Epithelial cell of esophagus (primary cell): ENCODE results near the gene JUP.

Experiments
- DNase-seq: peaks from one replicate; pipeline ENCODE4 v3.0.0; 2010; ENCODE audit warnings: low read depth
- H3K4me3 ChIP-seq: 2 replicates; pipeline ENCODE4 v1.5.1; 2011; ENCODE audit warnings: mild to moderate bottlenecking, low read length, control low read depth
- TF ChIP-seq, protein P1 (sequence below): IDR thresholded peaks from 2 replicates; pipeline ENCODE4 v1.5.1; 2011; ENCODE audit warnings: low read depth, mild to moderate bottlenecking, low read length, control low read depth, inconsistent platforms; ENCODE audit not compliant: insufficient read depth; ENCODE audit errors: missing control alignments

The JUP gene

DNA sequence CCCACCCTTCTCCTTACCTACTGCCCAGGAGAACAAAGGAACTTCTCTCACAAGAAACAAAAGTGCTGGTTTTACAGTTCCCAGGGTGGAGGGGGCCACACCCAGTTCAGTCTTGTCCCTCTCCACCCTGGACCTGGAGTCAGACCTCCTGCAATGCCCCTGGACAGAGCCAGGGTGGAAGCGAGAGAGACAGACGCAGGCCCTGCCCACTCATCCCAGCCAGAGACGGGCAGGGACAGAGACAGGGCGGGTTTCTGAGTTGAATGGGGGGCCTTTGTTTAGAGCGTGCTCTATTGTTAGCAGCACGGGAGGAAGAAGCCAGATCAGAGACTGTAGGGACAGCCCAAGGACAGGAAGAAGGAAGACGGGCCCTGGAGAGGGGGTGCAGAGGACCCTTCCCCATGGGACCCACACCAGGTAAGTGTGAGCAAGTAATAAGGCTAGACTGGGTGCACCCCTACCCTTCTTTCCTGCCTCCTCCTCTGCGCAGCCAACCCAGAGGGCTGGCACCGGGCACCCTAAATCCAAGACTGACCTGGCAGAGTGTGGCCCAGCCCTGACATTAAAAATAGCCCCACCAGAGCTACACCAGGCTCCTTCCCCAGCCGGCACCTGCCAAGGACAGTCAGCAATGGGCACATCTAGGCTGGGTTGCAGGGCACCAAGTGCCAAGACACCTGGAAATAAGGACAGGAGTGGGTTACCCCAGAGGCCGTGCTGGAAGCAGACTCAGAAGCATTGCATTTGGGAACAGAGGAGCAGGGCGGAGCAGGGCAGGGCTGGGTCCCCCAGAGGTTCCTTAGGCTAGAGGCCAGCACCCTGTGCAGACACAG is 10.9 kb downstream of the JUP start:
- H3K4me3 ChIP-seq, result no peak overlapping the region
- peak; percentile 54 for DNase-seq
- TF ChIP-seq, protein P1, sequence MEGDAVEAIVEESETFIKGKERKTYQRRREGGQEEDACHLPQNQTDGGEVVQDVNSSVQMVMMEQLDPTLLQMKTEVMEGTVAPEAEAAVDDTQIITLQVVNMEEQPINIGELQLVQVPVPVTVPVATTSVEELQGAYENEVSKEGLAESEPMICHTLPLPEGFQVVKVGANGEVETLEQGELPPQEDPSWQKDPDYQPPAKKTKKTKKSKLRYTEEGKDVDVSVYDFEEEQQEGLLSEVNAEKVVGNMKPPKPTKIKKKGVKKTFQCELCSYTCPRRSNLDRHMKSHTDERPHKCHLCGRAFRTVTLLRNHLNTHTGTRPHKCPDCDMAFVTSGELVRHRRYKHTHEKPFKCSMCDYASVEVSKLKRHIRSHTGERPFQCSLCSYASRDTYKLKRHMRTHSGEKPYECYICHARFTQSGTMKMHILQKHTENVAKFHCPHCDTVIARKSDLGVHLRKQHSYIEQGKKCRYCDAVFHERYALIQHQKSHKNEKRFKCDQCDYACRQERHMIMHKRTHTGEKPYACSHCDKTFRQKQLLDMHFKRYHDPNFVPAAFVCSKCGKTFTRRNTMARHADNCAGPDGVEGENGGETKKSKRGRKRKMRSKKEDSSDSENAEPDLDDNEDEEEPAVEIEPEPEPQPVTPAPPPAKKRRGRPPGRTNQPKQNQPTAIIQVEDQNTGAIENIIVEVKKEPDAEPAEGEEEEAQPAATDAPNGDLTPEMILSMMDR, result no peak

DNA sequence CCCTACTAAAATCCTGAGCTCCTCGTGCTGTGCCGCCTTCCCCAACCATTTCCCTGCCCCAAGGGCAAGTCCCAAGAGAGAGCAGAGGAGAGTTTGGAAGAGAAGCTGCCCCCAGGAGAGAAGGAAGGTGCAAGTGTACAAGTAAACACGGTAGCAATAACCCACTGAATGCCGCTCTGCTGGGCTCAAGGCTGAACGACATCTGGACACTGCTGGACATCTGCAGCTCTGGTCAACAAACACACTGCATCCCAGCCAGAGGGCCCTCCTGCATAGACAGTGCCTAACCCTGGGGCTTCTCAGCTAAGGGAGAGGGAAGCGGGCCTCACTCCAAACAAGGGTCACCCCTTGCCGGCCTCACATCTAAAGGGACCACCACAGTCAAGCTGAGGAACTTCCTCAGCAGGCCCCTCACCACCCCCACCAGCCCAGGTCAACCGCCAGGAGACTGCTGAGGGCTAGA is 12.7 kb downstream of the JUP start:
- peak overlapping the region; percentile 9 for H3K4me3 ChIP-seq
- TF ChIP-seq, protein P1, result no peak
- DNase-seq, result peak; percentile 77

DNA sequence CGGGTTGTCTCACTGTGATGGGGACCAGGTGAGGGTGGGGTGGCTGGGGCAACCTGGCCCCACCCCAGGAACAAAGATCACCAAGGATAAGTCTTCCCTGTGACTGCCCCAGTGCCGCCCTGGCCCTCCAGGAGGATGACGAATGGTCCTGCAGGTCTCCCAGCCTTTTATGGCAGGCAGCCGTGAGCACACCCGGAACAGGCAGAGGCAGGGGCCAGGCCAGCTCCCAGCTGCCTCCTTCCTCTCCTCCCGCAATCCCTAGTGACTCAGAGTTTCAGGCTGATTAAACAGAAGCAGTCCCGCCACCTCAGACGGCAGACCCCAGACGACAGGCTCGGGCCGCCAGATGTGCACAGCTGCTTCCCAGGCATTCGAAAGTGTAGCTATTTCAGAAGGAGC is 13.3 kb downstream of the JUP start:
- DNase-seq, result peak; percentile 99
- TF ChIP-seq, protein P1, result no peak
- H3K4me3 ChIP-seq, result peak overlapping the region; percentile 20

DNA sequence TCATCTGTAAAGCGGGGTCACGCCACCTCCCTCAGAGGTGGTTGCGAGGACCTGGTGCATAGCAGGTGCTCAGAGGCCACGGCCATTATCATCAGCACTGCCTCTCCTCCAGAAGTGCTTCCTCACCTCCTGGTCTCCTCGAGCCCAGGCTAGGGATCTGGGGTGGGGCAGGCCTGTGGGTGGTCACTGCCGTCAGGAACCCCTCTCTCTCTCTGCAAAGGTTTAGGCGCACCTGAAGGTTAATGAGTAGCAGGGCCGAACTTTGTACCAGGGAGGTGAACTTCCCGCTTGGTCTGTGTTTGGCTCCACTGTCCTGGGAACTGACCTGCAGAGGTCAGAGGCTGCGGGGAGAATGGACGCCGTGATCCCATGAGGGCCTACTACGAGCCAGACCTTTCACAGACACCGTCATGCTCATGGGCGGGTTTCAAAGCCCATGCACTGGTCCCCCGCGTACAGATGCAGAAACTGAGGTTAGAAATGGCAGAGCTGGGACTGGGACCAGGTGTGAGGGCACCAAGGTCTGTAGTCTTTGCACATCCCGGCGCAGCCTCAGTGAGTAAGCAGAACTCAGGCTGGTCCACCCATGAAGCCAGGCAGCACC is 13.8 kb downstream of the JUP start:
- DNase-seq, result no peak
- TF ChIP-seq, protein P1, result no peak
- peak overlapping the region; percentile 20 for H3K4me3 ChIP-seq

DNA sequence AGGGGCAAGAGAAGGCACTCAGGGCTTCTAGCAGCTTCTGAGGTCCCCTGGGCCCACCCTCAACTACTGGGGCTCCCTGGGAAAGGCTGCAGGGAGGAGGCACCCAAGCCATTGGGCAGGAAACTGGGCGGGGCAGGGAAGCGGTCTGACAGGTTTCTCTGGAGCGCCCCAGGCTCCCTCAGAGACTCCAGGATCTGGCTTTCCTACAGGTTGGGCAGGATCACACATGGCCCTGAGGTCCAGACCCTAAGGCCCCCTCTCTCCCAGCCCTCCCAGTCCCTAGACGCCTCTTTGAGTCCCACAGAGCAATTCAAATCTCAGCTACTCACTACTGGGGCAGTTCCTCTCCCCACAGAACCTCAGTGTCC is 14.3 kb downstream of the JUP start:
- peak overlapping the region; percentile 20 for H3K4me3 ChIP-seq
- DNase-seq, result peak; percentile 91
- TF ChIP-seq, protein P1, result no peak

DNA sequence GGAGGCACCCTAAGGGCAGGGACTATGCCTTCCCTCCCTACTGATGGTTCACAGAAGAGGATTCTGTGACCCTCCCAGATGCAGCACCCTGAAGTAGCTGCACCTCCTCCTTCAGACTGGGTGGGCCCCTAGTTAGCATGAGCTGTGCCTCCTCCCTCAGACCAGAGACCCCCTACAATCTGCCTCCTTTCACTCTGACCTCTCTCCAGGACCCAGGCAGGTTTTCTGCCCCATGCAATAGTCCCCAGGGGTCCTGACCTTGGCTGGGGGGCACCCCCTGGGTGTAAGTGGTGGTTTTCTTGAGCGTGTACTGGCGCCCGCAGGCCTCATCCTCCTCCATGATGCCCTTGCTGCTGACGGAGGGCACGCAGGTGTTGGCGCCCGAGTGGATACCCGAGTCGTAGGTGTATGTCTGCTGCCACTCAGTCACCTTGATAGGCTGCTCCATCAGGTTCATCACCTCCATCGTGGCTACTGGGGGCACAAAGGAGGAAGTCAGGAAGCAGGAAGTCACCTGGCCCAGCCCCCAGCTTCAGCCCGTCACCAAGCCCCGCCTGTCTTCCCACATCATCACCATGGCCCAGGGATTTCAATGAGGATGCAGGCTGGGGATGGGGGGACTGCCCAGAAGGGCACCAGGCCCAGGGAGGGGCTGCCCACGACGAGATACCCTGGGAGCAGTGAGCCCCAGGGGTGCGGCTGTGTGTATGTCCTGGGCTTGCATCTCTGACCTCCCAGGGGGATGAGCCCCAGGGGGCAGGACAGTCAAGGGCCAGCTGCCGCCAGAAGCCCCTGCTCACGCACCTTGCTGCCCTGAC is 14.9 kb downstream of the JUP start:
- DNase-seq, result no peak
- H3K4me3 ChIP-seq, result peak overlapping the region; percentile 14
- TF ChIP-seq, protein P1, result no peak
